Activated CD8-positive, alpha-beta memory T cell treated with anti-CD3 and anti-CD28 coated beads for 24 hours (primary cell): ENCODE data around the gene FRAS1.
A peak's percentile ranks its signal among the peaks of the same experiment; 100 is the strongest.
"Not testable (repeated sequence)": the region's sequence is repeated elsewhere in the genome, so short reads cannot be mapped to it uniquely, and the experiment has no call there.

Source experiments
- DNase-seq: peaks from one replicate; pipeline ENCODE4 v3.0.0-alpha.2; 2020

Gene FRAS1

GRCh38 chr4:78524009-78524408 is 466.9 kb downstream of the FRAS1 start:
- DNase-seq, result no peak

- no peak for DNase-seq
Observed at GRCh38 chr4:78525559-78525958, 468.4 kb downstream of the FRAS1 start.

- no peak for DNase-seq
Observed at GRCh38 chr4:78527103-78527502, 470.0 kb downstream of the FRAS1 start.

- DNase-seq, result no peak
Observed at GRCh38 chr4:78527555-78527954, 470.4 kb downstream of the FRAS1 start.

- no peak for DNase-seq
Observed at GRCh38 chr4:78528327-78528726, 471.2 kb downstream of the FRAS1 start.

GRCh38 chr4:78529569-78530209 is 472.6 kb downstream of the FRAS1 start:
- DNase-seq, result no peak

- DNase-seq, result no peak
Observed at GRCh38 chr4:78532046-78532445, 474.9 kb downstream of the FRAS1 start.

- no peak for DNase-seq
Observed at GRCh38 chr4:78533854-78534253, 476.7 kb downstream of the FRAS1 start.

GRCh38 chr4:78534286-78534955 is 477.3 kb downstream of the FRAS1 start:
- DNase-seq, result no peak

- DNase-seq, result no peak
Observed at GRCh38 chr4:78542373-78542772, 485.2 kb downstream of the FRAS1 start.

GRCh38 chr4:78543424-78544125 is 486.5 kb downstream of the FRAS1 start:
- DNase-seq, result no peak

- no peak for DNase-seq
Observed at GRCh38 chr4:78544678-78545077, 487.6 kb downstream of the FRAS1 start.

- DNase-seq, result no peak
Observed at GRCh38 chr4:78545275-78546246, 488.4 kb downstream of the FRAS1 start.

- DNase-seq, result not testable (repeated sequence)
Observed at GRCh38 chr4:78547899-78548298, 490.8 kb downstream of the FRAS1 start.

GRCh38 chr4:78548889-78549288 is 491.8 kb downstream of the FRAS1 start:
- not testable (repeated sequence) for DNase-seq

GRCh38 chr4:78551420-78552351 is 494.6 kb downstream of the FRAS1 start, which contains the start of gene ANXA3:
Gene ANXA3 (plus strand): TSS chr4:78551770. CDS start chr4:78554474, 2,704 bp downstream.
- peak; percentile 58 for DNase-seq

GRCh38 chr4:78552389-78553042 is 495.4 kb downstream of the FRAS1 start:
- no peak for DNase-seq

GRCh38 chr4:78553043-78553396 is 495.9 kb downstream of the FRAS1 start:
- DNase-seq, result no peak

GRCh38 chr4:78553529-78554060 is 496.5 kb downstream of the FRAS1 start:
- no peak for DNase-seq

GRCh38 chr4:78556665-78557064 is 499.5 kb downstream of the FRAS1 start:
- no peak for DNase-seq

- DNase-seq, result no peak
Observed at GRCh38 chr4:78557841-78558240, 500.7 kb downstream of the FRAS1 start.
